DND-41 (cell line): ENCODE measurements around the gene PTBP1.
"Not testable (repeated sequence)": the region's sequence is repeated elsewhere in the genome, so short reads cannot be mapped to it uniquely, and the experiment has no call there.

Experiments
- ATAC-seq: fragments of 200-7000 bp; cut with Tn5 transposase; 3 replicates; pipeline ENCODE4 v1.9.1; 2021; ENCODE audit warnings: low read depth; ENCODE audit not compliant: insufficient read depth
- DNase-seq: peaks from one replicate; pipeline ENCODE4 v3.0.0-alpha.2; 2020
- H2AFZ ChIP-seq: 2 replicates; pipeline ENCODE4 v1.6.0; 2012; ENCODE audit warnings: low read depth, low read length
- H3K27ac ChIP-seq: 2 replicates; pipeline ENCODE4 v1.5.1; 2012; ENCODE audit warnings: low read length, inconsistent platforms
- H3K27me3 ChIP-seq: fragments of 200-600 bp; sonication (generic); 2 replicates; pipeline ENCODE4 v1.6.0; 2012; ENCODE audit warnings: low read length, mild to moderate bottlenecking, inconsistent platforms; ENCODE audit not compliant: insufficient read depth, poor library complexity
- H3K36me3 ChIP-seq: 2 replicates; pipeline ENCODE4 v1.5.1; 2012; ENCODE audit warnings: low read length, inconsistent platforms; ENCODE audit not compliant: insufficient read depth
- H3K4me1 ChIP-seq: 2 replicates; pipeline ENCODE4 v1.5.1; 2012; ENCODE audit warnings: mild to moderate bottlenecking, low read length; ENCODE audit not compliant: insufficient read depth
- H3K4me2 ChIP-seq: 2 replicates; pipeline ENCODE4 v1.6.0; 2012; ENCODE audit warnings: mild to moderate bottlenecking, moderate library complexity, low read length, inconsistent platforms; ENCODE audit not compliant: insufficient read depth
- H3K4me3 ChIP-seq, 2 experiments: fragments of 200-600 bp in 1 of 2; shearing (Covaris generic) in 1 of 2; 2 replicates each; pipeline ENCODE4 v1.5.1; 2012 to 2016; ENCODE audit warnings: inconsistent platforms in 2 of 2, low read length in 2 of 2, mild to moderate bottlenecking in 2 of 2, low read depth in 1 of 2, moderate library complexity in 1 of 2
- H3K79me2 ChIP-seq: 2 replicates; pipeline ENCODE4 v1.6.0; 2012; ENCODE audit warnings: low read length, inconsistent platforms; ENCODE audit not compliant: insufficient read depth
- H3K9ac ChIP-seq: 2 replicates; pipeline ENCODE4 v1.6.0; 2012; ENCODE audit warnings: low read depth, mild to moderate bottlenecking, inconsistent platforms, low read length, moderate library complexity
- H3K9me3 ChIP-seq: 2 replicates; pipeline ENCODE4 v1.5.1; 2012; ENCODE audit warnings: low read length, moderate library complexity, mild to moderate bottlenecking, inconsistent platforms; ENCODE audit not compliant: insufficient read depth, severe bottlenecking
- H4K20me1 ChIP-seq: 2 replicates; pipeline ENCODE4 v1.6.0; 2012; ENCODE audit warnings: low read length; ENCODE audit not compliant: insufficient read depth
- EZH2 ChIP-seq: IDR thresholded peaks from 3 replicates; pipeline ENCODE4 v1.6.1; 2012; ENCODE audit warnings: borderline replicate concordance, low read depth, mild to moderate bottlenecking, moderate library complexity, low read length, inconsistent platforms; ENCODE audit not compliant: severe bottlenecking
- TF ChIP-seq, protein P1 (sequence below): IDR thresholded peaks from 2 replicates; pipeline ENCODE4 v1.5.1; 2012; ENCODE audit warnings: borderline replicate concordance, low read length, moderate library complexity, mild to moderate bottlenecking; ENCODE audit not compliant: poor library complexity, severe bottlenecking; ENCODE audit errors: extremely low read depth

The PTBP1 gene

DNA sequence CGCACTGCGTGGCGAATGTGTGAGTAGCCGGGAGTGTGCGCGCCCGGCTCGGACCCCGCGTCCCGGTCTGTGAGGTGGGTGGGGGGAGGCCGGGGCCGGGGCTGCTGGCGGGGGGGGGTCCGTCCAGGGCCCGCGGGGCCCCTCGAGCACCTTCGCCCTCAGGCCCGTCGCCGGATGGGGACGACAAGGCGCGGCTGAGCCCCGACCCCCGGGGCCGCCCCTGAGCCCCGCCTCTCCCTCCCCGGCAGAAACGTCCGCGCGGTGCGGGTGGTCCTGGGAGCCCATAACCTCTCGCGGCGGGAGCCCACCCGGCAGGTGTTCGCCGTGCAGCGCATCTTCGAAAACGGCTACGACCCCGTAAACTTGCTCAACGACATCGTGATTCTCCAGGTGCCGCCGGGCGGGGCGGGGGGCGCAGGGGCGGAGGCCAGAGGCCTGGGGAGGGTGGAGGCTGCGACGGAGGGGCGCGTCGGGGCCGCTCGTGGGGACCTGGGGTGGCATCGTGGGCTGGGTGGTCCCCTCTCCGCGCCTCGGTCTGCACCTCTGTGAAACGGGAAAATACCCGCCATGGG is 55.8 kb downstream of the PTBP1 start:
- Histone ChIP-seq H3K4me2 (no peak overlapping the region), H3K4me1 (no peaks in the 10 kb centered on the region), H3K9ac (no peak overlapping the region), H3K9me3 (no peaks in the 10 kb centered on the region), H4K20me1 (no peaks in the 10 kb centered on the region), H3K4me3 (no peak overlapping the region), H2AFZ (no peak overlapping the region), H3K36me3 (no peaks in the 10 kb centered on the region), H3K27me3 (no peaks in the 10 kb centered on the region), H3K79me2 (no peaks in the 10 kb centered on the region), H3K27ac (no peak overlapping the region)
- DNase-seq (no peak), ATAC-seq (no peak)
- TF ChIP-seq EZH2: no peak
- TF ChIP-seq, protein P1, sequence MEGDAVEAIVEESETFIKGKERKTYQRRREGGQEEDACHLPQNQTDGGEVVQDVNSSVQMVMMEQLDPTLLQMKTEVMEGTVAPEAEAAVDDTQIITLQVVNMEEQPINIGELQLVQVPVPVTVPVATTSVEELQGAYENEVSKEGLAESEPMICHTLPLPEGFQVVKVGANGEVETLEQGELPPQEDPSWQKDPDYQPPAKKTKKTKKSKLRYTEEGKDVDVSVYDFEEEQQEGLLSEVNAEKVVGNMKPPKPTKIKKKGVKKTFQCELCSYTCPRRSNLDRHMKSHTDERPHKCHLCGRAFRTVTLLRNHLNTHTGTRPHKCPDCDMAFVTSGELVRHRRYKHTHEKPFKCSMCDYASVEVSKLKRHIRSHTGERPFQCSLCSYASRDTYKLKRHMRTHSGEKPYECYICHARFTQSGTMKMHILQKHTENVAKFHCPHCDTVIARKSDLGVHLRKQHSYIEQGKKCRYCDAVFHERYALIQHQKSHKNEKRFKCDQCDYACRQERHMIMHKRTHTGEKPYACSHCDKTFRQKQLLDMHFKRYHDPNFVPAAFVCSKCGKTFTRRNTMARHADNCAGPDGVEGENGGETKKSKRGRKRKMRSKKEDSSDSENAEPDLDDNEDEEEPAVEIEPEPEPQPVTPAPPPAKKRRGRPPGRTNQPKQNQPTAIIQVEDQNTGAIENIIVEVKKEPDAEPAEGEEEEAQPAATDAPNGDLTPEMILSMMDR: no peak

DNA sequence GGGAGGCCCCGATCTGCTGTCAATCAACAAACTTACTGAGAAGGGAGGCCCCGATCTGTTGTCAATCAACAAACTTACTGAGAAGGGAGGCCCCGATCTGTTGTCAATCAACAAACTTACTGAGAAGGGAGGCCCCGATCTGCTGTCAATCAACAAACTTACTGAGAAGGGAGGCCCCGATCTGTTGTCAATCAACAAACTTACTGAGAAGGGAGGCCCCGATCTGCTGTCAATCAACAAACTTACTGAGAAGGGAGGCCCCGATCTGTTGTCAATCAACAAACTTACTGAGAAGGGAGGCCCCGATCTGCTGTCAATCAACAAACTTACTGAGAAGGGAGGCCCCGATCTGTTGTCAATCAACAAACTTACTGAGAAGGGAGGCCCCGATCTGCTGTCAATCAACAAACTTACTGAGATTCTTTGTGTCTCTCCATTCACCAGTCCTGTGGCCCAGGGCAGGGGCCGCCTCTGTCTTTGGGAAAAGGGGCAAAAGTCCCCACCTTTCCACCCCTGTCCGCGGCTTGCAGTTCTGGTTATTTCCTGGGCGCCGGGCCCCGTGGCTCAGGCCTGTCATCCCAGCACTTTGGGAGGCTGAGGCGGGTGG is 56.5 kb downstream of the PTBP1 start:
- not testable (repeated sequence) for H3K9me3 ChIP-seq

DNA sequence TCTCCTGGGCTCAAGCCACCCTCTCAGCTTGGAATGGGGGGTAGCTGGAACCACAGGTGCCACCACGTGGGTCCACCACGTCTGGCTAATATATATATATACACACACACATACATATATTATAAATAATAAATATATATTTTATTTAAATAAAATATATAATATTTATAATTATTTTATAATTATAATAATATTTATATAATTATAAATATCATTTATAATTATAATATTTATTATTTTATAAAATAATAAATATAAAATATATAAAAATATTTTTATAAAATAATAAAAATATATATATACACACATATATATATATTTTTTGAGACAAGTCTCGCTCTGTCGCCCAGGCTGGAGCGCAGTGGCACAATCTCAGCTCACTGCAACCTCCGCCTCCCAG is 57.3 kb downstream of the PTBP1 start:
- Histone ChIP-seq H3K4me1 (no peaks in the 10 kb centered on the region), H3K9ac (no peak overlapping the region)
- no peak for ATAC-seq

More for the DNA sequence above, 56.5 kb downstream of the PTBP1 start:
- H3K4me1 ChIP-seq, H4K20me1 ChIP-seq, H3K4me2 ChIP-seq, H3K27me3 ChIP-seq, H3K79me2 ChIP-seq, ATAC-seq, H3K27ac ChIP-seq, H3K9ac ChIP-seq, DNase-seq, H3K4me3 ChIP-seq, H2AFZ ChIP-seq, H3K36me3 ChIP-seq: not testable (repeated sequence)

GRCh38 chr19:855142-855541 is 57.9 kb downstream of the PTBP1 start:
- H3K36me3 ChIP-seq: no peaks in the 10 kb centered on the region
- TF ChIP-seq EZH2: no peak
- TF ChIP-seq, protein P1: no peak
- H4K20me1 ChIP-seq: no peaks in the 10 kb centered on the region
- H3K4me2 ChIP-seq: no peak overlapping the region
- H3K9me3 ChIP-seq: no peaks in the 10 kb centered on the region
- DNase-seq: no peak
- ATAC-seq: no peak
- no peaks in the 10 kb centered on the region for H3K79me2 ChIP-seq
- H3K27ac ChIP-seq: no peak overlapping the region
- no peak overlapping the region for H2AFZ ChIP-seq
- no peak overlapping the region for H3K4me3 ChIP-seq
- H3K4me1 ChIP-seq: no peaks in the 10 kb centered on the region
- no peak overlapping the region for H3K9ac ChIP-seq
- H3K27me3 ChIP-seq: no peaks in the 10 kb centered on the region

More for the DNA sequence above, 57.3 kb downstream of the PTBP1 start:
- H3K27ac ChIP-seq: no peak overlapping the region
- DNase-seq: no peak
- no peaks in the 10 kb centered on the region for H4K20me1 ChIP-seq
- H3K4me3 ChIP-seq: no peak overlapping the region
- H2AFZ ChIP-seq: no peak overlapping the region
- no peaks in the 10 kb centered on the region for H3K79me2 ChIP-seq
- no peak overlapping the region for H3K4me2 ChIP-seq
- no peaks in the 10 kb centered on the region for H3K27me3 ChIP-seq
- H3K36me3 ChIP-seq: no peaks in the 10 kb centered on the region
- H3K9me3 ChIP-seq: no peaks in the 10 kb centered on the region
- TF ChIP-seq EZH2: no peak
